Gastrocnemius medialis (tissue), 4 donors: ENCODE data around the gene OTX1.

Source experiments
- POLR2A ChIP-seq, 2 donors: fragments of 450-650 bp; IDR thresholded peaks; one replicate each; pipeline ENCODE4 v1.6.1; 2017; ENCODE audit warnings: antibody characterized with exemption in 2 of 2, mild to moderate bottlenecking in 2 of 2, moderate library complexity in 2 of 2
- TF ChIP-seq, protein P1 (sequence below), 5 experiments: fragments of 450-650 bp in 3 of 5; fragments of 200-600 bp in 2 of 5; sonication (generic) in 2 of 5; IDR thresholded peaks in 4 of 5; conservative IDR thresholded peaks in 1 of 5; 1 replicate in 4 of 5; 2 replicates in 1 of 5; pipeline ENCODE4 v1.5.1; 2016 to 2019; ENCODE audit warnings: antibody characterized with exemption in 5 of 5, mild to moderate bottlenecking in 3 of 5, moderate library complexity in 3 of 5

DNA sequence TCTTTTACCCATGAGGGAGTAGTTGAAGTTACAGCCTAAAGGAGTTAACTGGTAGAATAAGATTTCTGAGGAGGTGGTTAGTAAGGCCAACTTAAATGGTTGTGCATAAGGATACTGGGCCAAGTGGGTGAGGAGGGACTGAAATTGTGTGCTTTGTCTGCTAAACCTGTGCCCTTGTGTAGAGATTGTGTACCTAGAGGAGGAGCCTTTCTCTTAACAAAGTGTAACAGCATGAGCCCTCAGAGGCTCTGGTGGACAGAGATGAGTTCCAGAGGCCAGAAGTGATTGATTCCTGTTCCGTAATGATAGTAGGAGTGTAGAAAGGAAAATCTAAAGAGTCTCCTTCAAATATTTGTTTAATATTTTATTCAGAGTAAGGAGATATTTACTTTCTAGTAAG lies 42.9 kb downstream of the OTX1 start:
- TF ChIP-seq, protein P1, sequence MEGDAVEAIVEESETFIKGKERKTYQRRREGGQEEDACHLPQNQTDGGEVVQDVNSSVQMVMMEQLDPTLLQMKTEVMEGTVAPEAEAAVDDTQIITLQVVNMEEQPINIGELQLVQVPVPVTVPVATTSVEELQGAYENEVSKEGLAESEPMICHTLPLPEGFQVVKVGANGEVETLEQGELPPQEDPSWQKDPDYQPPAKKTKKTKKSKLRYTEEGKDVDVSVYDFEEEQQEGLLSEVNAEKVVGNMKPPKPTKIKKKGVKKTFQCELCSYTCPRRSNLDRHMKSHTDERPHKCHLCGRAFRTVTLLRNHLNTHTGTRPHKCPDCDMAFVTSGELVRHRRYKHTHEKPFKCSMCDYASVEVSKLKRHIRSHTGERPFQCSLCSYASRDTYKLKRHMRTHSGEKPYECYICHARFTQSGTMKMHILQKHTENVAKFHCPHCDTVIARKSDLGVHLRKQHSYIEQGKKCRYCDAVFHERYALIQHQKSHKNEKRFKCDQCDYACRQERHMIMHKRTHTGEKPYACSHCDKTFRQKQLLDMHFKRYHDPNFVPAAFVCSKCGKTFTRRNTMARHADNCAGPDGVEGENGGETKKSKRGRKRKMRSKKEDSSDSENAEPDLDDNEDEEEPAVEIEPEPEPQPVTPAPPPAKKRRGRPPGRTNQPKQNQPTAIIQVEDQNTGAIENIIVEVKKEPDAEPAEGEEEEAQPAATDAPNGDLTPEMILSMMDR (IDR thresholded peaks at IDR 0.05 in 4 of 5, conservative IDR thresholded peaks at IDR 0.05 in 1 of 5) = no peak
- TF ChIP-seq POLR2A (IDR thresholded peaks at IDR 0.05) = no peak
